ENCODE results near the gene CPPED1.

GRCh38 chr16:12724226-12724625 is 79.5 kb downstream of the CPPED1 start:
- TF ChIP-seq CTCF (IDR thresholded peaks at IDR 0.05) (no peak), POLR2A (IDR thresholded peaks at IDR 0.05) (no peak)
